NCI-H345 treated with DMSO at 0.1 percent for 48 hours (cell line): Measurements from ENCODE around the gene GABARAPL2.
"Not testable (repeated sequence)": the region's sequence is repeated elsewhere in the genome, so short reads cannot be mapped to it uniquely, and the experiment has no call there.

Experiments
- DNase-seq: peaks from one replicate; lab custom pipeline; 2025; ENCODE audit not compliant: unreplicated experiment; lab: John Stamatoyannopoulos, UW

GABARAPL2 gene, protein sequence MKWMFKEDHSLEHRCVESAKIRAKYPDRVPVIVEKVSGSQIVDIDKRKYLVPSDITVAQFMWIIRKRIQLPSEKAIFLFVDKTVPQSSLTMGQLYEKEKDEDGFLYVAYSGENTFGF

DNA sequence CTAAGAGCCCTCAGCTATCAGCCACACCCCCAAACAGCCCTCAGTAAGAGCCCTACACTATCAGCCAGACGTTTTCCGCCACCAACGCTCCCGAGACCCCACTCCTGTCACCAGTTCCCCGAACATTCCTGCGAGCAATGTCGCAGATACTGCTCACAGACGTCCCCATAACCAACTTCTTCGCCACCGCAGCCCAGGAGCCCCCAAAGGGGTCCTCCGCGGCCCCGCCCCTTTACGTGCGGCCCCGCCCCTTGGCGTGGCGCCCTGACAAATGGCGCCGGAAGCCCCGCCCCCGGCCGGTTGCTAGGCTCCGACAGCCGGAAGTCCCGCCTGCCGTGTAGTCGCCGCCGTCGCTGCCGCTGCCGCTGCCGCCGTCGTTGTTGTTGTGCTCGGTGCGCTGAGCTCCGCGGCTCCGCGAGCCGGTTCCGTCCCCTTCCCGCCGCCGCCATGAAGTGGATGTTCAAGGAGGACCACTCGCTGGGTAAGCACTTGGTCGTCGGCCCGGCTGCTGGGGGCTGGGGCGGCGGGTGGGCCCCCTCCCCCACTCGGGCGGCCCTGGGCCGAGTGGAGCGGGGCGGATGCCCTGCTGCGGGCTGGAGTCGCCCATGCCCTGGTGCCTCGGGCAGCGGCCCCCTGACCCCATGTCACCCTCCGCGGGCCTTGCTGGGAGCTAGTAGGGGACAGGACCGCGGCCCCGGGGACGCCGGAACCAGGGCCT is at the start of gene GABARAPL2:
GABARAPL2 (plus strand) TSS at position 340 of the 718 bp plus-strand sequence; CDS start at position 448, 108 bp downstream.
- DNase-seq: peak; percentile 53

- DNase-seq: no peak
Measured at GRCh38 chr16:75519175-75519574, 47.0 kb upstream of the GABARAPL2 start.

DNA sequence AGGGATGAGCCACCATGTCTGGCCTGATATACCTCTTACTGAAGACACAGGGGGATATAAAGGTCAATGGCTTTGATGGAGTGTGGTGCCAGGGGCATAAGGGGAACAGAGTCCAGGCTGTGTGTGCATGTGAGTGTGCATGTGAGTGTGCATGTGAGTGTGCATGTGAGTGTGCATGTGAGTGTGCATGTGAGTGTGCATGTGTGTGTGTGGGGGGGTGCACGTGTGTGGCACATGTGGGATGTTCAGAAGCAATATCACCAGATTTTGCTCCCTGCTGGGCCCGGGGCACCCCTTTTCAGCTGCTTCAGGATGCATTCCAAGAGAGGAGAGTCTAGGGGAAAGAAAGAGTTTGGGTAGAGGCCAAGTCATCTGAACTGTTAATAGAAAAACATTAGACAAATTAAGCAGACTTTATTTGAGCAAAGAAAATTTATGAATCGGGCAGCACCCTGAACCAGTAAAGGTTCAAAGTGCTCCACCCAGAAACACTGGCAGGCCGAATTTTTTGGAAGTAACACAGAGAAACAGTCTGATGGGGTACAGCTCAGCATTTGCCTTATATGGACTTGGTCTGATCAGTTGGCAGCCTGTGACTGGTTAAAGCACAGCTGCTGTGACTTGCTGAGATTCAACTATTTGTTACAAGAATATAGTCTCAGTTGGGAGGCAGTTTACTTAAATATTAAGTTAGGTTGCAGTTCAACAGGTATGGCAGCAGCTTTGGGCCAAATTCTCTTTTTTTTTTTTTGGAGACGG is 40.0 kb upstream of the GABARAPL2 start:
- no peak for DNase-seq

- no peak for DNase-seq
Measured at GRCh38 chr16:75527825-75528299, 38.3 kb upstream of the GABARAPL2 start.

DNA sequence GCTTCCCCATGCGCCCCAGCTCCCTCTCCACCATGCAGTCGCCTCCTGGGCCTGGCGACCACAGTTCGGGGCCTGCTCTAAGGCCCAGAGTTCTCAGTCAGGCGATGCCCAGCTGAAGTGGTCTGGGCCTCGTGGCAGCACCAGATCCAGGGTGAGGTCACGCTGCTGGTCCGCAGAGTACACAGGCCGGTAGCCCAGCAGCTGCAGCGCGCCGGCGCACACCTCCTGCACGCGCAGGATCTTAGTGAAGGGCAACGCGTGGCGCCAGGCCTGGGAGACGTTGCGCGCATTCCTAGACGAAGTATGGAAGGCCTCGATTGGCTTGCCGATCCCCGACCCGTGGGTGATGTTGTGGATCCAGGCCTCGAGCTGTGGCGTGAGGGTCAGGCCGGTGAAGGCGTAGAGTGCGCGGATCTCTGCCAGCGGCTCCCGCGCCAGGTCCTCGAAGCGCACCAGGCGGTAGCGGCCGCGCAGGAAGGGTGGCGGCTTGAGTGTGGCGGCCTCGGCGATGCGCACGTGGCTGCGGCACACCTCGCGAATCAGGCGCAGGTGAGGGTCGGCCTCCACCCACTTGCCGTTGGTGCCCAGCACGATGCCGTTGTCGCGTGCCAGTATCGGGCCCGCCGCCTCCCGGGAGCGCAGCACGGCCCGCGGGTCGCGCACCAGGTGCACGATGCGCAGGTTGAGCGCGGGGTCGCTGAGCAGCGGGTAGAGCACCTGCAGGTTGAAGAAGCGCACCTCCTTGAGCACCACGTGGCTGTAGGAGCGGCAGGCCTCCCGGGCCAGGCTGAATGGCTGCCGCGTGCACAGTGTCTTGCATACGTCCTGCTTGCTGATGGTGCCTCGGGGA is 36.9 kb upstream of the GABARAPL2 start:
- DNase-seq: no peak

- DNase-seq: no peak
Measured at GRCh38 chr16:75529959-75530358, 36.2 kb upstream of the GABARAPL2 start.

- DNase-seq: no peak
Measured at GRCh38 chr16:75532142-75532765, 33.9 kb upstream of the GABARAPL2 start.

GRCh38 chr16:75532791-75533190 is 33.4 kb upstream of the GABARAPL2 start:
- no peak for DNase-seq

- no peak for DNase-seq
Measured at GRCh38 chr16:75534560-75535205, 31.5 kb upstream of the GABARAPL2 start.

GRCh38 chr16:75535211-75535843 is 30.9 kb upstream of the GABARAPL2 start:
- no peak for DNase-seq

GRCh38 chr16:75535901-75536300 is 30.3 kb upstream of the GABARAPL2 start, which contains the start of gene CHST5:
Gene CHST5 (minus strand): TSS chr16:75536108. CDS start chr16:75530384, 5,724 bp downstream.
- DNase-seq: no peak

DNA sequence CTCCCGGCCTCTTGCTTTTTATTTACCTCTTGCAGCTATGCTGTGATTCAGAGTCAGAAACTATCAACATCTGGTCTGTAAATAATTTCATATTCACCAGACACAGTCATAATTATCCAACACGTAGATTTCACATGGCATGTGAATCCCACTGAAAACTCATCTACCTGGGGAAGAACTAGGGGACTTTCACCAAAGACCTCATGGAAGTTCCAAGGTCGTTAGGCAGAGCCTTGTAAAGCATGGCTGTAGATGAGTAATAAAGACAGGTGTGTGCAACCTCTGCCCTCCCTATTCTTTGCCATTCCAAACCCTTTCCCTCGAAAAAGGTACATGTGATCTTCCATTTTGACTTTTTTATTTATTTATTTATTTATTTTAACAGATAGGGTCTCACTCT is 28.4 kb upstream of the GABARAPL2 start:
- no peak for DNase-seq

DNA sequence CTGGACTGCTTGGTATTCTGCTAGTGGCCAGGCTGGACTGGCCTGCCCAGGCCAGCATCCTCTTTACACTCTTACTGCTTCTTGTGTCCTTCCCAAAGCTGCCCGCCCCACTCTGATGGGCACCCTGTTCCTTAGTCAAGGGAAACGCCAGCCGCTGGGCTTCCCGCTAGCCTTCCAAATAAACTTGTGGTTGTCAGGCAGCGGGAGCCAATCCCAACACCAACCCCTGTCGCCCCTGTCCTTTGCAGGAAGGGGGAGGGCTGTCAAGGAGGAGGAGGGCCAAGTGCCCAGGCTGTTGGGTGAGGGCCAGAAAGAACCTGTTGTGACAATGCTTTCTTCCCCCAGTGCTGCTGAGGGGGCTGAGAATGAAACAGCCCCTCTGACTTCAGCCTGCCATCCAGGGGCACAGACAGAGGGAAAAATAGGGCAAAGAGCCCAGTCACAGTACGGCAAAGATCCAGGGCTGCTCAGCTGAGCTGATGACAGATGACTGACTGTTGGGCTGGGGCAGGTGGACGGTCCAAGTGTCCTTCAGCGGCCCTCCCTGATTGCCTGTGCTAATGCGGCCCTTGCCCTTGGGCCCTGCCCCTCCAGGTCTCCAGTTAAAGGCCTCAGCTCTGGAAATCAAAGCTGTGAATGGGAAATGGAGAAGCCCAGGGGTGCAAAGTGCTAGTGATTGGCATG is 27.2 kb upstream of the GABARAPL2 start:
- not testable (repeated sequence) for DNase-seq

- no peak for DNase-seq
Measured at GRCh38 chr16:75541236-75541635, 24.9 kb upstream of the GABARAPL2 start.

DNA sequence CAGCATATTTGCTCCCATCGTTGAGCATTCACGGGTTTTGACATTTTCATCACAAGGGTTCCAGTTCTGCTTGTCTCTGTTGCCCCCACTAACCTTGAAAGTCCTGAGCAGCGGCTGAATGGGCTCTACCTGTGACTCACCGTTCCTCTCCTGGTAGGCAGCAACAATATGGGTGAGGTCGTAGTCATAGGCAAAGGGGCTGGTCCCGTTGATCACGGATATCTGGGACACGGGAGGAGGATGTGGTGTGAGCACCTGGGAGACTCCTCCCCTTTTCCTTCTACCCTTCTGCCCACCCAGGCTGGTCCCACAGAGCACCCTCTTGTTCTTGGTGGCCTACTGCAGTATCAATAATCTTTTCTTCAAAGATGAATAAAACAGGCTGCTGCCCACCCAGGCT is 23.7 kb upstream of the GABARAPL2 start:
- not testable (repeated sequence) for DNase-seq

DNA sequence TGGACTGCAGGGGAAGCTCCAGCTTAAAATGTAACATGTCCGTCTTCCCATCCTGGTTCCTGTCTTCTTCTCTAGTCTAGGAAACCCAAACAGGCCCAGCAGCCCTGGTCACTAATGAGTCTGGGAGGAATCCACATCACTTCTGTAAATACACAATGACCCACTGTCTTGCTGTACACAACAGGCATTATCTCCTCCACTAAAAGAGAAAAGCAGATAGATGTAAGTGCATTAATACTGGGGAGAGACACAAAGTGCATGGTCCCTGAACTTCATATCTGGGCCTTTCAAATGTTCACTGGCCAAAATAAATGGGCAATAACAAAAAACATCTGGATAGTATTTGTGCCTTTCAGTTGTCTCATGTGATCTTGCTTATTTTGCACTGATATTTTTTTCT is 20.3 kb upstream of the GABARAPL2 start:
- not testable (repeated sequence) for DNase-seq

DNA sequence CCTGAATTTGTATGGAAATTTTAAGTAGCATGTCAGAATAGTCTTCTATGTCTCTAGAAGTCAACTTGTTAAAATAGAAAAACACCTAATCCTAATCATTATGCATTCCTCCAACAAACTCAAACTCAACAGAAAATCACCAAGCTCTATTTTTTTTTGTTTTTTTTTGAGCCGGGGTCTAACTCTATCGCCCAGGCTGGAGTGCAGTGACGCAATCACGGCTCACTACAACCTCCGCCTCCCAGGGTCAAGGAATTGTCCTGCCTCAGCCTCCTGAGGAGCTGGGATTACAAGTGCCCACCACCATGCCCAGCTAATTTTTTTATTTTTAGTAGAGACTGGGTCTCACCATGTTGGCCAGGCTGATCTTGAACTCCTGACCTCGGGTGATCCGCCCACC is 19.9 kb upstream of the GABARAPL2 start:
- no peak for DNase-seq

- DNase-seq: not testable (repeated sequence)
Measured at GRCh38 chr16:75548456-75548855, 17.7 kb upstream of the GABARAPL2 start.

- DNase-seq: no peak
Measured at GRCh38 chr16:75550211-75550662, 15.9 kb upstream of the GABARAPL2 start.
